Renal cortex interstitium (tissue), 15 donors: ENCODE measurements around the gene ZSCAN5A. TPM values are rescaled to one million over a fixed set of nuclear protein-coding genes. Genes with fewer than 3 reads are reported as not detected.
"Not testable (repeated sequence)": the region's sequence is repeated elsewhere in the genome, so short reads cannot be mapped to it uniquely, and the experiment has no call there.

Experiments used
- DNase-seq, 11 donors: peaks; one replicate each; pipeline ENCODE4 v3.0.0-alpha.2; 2013; ENCODE audit warnings: low read depth in 9 of 11, low spot score in 4 of 11; ENCODE audit errors: extremely low read depth in 1 of 11
- long read RNA-seq, 16 experiments: transcript quantifications; one replicate each; lab custom pipeline, GENCODE V29; 2026
- polyA plus RNA-seq, 3 donors: library from polyadenylated mRNA; unstranded; fragments of 120-200 nt; gene quantifications; one replicate each; pipeline ENCODE4 v1.2.1, GENCODE V29; 2013; ENCODE audit not compliant: insufficient read length in 3 of 3

The ZSCAN5A gene, protein sequence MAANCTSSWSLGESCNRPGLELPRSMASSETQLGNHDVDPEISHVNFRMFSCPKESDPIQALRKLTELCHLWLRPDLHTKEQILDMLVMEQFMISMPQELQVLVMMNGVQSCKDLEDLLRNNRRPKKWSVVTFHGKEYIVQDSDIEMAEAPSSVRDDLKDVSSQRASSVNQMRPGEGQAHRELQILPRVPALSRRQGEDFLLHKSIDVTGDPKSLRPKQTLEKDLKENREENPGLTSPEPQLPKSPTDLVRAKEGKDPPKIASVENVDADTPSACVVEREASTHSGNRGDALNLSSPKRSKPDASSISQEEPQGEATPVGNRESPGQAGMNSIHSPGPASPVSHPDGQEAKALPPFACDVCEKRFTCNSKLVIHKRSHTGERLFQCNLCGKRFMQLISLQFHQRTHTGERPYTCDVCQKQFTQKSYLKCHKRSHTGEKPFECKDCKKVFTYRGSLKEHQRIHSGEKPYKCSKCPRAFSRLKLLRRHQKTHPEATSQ
- 10 to 100 TPM; 14.7 to 17.2 (median 17.0) TPM for polyA plus RNA-seq
- long read RNA-seq, donor 1, result 0 reads
- long read RNA-seq, donor 2, partial matches to known transcripts, result 0 of 1 reads
- long read RNA-seq, donor 2, other reads (novel, unspliced or antisense), result 0 of 1 reads
- long read RNA-seq, donor 3, partial matches to known transcripts, result 0 of 1 reads
- long read RNA-seq, donor 3, other reads (novel, unspliced or antisense), result 0 of 1 reads
- long read RNA-seq, donor 4, partial matches to known transcripts, result 0 of 1 reads
- long read RNA-seq, donor 4, other reads (novel, unspliced or antisense), result 0 of 1 reads
- long read RNA-seq, donor 5, partial matches to known transcripts, result 0 of 29 reads
- long read RNA-seq, donor 5, other reads (novel, unspliced or antisense), result 24 of 29 reads
- long read RNA-seq, donor 6, partial matches to known transcripts, result 0 of 1 reads
- long read RNA-seq, donor 6, other reads (novel, unspliced or antisense), result 0 of 1 reads
- long read RNA-seq, donor 7, partial matches to known transcripts, result 0 of 2 reads
- long read RNA-seq, donor 7, other reads (novel, unspliced or antisense), result 0 of 2 reads
- long read RNA-seq, donor 8, partial matches to known transcripts, result 0 of 3 reads
- long read RNA-seq, donor 8, other reads (novel, unspliced or antisense), result 0 of 3 reads
- long read RNA-seq, donor 9, partial matches to known transcripts, result 0 of 1 reads
- long read RNA-seq, donor 9, other reads (novel, unspliced or antisense), result 0 of 1 reads
- long read RNA-seq, donor 10, partial matches to known transcripts, result 0 of 1 reads
- long read RNA-seq, donor 10, other reads (novel, unspliced or antisense), result 0 of 1 reads
- long read RNA-seq, donor 11, partial matches to known transcripts, result 0 of 1 reads
- long read RNA-seq, donor 11, other reads (novel, unspliced or antisense), result 0 of 1 reads
- long read RNA-seq, donor 12, result 0 reads
- long read RNA-seq, donor 13, partial matches to known transcripts, result 0 of 2 reads
- long read RNA-seq, donor 13, other reads (novel, unspliced or antisense), result 0 of 2 reads
- long read RNA-seq, donor 14, partial matches to known transcripts, result 0 of 14 reads
- long read RNA-seq, donor 14, other reads (novel, unspliced or antisense), result 14 of 14 reads
- long read RNA-seq, donor 15, partial matches to known transcripts, result 0 of 1 reads
- long read RNA-seq, donor 15, other reads (novel, unspliced or antisense), result 0 of 1 reads
- long read RNA-seq, donor 16, partial matches to known transcripts, result 0 of 2 reads
- long read RNA-seq, donor 16, other reads (novel, unspliced or antisense), result 0 of 2 reads

DNA sequence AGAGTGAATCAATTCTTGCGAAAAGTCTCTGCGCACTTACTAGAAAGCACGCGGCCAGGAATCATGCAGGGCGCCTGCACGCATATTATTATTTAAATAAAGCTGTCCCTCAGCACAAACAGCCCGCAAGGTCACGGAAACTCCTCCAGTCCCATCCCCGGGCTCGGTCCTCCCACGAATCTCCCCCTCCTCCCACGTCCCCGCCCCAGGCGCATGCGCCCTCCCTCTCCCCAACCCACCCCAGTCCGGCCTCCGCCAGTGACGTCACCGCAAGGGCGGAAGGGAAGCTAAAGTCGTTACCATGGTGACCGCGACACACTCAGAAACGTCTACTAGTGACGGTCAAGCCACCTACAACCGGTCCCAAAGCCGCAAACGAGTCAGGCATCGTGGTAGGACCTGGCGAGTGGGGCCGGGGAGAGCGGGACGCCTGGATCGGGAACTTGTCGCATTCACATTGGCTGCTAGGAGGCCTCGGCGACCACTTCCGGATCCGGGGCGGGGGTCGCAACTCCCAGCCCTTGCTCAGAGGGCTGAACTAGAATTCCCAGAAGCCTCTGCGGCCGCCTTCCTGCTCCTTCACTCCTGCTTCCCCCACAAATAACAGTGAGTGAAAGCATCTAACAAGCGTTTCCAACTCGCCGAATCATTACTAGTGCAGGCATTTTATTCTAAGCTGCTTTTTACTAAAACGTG, at the start of gene ZSCAN5A:
TSS of gene ZSCAN5A (minus strand) at position 459 of the 696 bp plus-strand sequence. CDS start 89,793 bp downstream, outside the sequence.
- peak; percentile 91 to 99 (median 95) for DNase-seq

DNA sequence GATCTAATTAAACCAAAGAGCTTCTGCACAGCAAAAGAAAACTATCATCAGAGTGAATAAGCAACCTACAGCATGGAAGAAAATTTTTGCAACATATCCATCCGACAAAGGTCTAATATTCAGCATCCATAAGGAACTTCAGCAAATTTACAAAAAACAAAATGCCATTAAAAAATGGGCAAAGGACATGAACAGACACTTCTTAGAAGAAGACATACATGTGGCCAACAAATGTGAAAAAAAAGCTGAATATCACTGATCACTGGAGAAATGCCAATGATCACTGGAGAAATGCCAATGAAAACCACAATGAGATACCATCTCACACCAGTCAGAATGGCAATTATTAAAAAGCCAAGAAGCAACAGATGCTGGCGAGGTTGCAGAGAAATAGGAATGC, 46.2 kb upstream of the ZSCAN5A start:
- DNase-seq, result no peak

DNA sequence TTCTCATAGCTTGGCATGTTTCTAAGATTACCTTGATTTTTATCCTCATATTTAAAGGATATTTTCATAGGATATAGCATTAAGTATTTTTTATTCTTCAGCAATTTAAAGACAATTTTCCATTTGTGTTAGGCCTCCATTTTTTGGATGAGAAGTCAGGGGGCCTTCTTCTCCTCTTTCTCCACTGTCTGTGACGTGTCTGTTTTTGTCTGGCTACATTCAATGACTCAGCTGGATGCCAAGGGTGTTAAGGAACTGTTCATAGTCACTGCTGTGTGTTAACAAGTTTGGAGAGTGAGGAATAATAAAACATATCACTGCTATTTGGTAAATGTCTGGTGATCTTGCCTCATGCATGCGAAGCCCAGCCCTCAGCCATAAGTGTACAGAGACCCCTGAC, 42.3 kb upstream of the ZSCAN5A start:
- no peak for DNase-seq

DNA sequence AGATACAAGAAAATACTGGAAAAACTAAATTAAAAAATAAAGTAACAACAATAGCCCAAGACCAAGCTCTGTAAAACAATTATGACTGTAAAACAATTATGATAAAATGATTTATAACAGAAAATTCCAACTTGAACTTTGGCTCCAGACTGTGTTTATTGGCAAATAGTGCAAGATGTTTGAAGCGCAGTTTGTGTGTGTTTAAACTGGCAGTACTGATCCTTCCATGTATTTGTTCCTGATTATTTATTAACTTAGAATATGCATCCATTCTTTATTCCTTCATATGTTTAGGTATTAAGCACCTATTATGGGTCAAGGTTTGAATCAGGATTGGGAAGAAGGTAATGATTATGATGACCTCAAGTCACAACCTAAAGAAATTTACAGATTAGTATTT, 40.9 kb upstream of the ZSCAN5A start:
- no peak for DNase-seq

DNA sequence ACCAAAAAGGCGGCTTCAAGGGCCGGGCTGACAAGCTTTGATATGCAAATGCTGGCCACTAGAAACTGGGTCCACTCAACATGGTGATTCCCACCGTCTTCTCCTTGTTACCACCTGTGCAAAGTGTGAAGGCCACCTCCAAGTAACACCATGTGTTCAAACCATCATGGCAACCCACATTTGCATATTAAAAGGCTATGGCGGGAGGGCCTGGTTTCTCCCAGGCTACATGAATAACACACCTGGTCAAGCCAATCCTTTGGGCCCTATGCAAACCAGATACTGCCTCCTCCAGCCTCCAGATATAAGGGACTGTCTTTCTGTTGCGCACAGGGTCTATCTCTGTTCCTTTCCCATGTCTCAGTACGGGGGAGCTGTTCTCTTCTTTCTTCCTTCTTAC, 36.6 kb upstream of the ZSCAN5A start:
- DNase-seq, result no peak

DNA sequence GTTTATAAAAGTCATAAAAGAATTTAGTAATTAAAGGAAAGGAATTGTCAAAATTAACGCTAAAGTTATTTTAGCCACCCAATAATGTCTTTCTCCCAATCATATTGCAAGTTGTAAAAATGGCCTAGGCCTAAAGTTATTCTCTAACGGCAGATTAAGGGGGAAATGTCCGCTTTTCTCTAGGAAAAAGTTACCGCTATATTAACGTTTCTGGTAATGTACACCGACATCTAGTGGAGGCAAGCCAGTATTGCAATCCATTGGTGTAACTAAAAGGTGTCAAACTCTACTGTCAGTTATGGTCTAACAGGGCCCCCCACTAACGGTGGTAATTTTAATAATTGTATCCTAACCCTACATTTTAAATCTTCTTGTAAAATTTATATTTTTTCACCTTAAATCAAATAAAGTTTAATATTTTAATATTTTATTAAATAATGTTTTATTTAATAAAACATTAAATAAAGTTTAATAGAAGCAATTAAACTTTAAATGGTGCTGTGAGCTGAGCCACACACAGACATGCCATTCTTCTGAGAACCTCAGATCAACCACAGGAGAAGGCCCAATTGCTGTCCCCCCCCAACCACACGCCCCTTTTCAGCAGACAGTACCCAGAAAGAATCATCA, 35.9 kb upstream of the ZSCAN5A start:
- peak in 10 of 11 donors; percentile 33 to 70 (median 47) for DNase-seq

DNA sequence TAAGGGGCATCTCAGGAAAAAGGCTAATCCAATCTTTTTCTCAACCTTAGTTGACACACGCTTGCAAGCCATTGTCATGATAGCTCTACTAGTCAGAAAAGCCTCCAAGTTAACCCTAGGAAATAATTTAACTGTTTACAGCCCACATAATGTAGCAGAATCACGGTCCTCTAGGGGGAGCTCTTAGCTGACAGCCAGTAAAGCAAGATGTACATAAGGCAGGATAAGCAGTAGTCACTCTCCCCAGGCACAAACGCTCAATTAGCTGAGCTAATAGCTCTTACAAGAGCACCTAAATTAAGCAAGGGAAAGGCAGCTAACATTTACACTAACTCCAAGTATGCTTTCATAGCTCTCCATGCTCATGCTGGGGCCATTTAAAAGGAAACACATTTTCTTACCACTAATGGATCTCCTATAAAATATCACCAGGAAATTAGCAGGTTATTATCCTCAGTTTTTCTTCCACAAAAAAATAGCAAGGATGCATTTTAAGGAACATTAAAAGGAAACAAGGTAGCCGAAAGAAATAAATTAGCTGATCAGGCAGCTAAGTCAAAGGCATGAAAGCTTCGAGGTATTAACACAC, 33.7 kb upstream of the ZSCAN5A start:
- no peak for DNase-seq

DNA sequence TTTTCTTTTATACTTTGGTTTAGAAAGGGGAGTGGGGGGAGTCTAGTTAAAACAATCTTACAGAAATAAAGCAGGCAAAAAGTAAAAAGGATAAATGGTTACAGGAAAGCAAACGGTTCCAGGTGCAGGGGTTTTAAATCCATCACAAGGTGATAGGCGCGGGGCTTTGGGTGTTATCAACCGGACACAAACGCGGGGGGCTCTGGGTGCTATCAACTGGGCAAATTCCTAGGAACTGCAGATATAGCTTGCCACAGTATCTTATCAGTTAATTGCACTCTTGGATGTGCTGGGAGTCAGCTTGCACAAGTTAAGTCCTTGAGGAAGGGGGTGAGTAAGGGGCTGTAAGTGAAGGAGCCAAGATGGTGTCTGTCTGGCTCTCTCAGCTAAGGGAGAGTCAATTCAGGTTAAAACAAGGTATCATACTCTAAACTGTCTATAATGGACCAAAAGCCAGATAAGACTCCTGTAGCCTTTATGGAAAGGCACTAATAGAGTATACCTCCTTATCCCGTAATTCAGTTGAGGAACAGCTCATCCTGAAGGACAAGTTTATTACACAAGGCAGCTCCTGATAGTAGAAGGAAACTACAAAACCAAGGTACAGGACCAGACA, 32.6 kb upstream of the ZSCAN5A start:
- DNase-seq, result no peak

DNA sequence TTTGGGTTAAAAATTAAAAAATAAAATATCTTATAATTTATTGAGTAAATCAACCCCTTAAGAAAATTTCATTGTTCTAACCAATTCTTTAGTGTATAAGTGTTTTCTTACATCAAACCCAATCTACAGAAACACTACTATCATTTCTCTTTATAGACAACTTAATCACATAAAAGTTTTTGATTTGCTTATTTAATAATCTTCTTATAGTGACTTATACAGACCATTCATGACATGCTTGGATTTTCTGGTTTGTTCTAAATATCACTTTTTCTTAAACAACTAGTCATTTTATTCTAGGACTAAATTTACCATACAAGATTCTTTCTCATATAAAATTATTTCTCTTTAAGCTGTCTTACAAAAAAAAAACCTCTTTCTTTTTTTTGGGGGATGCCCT, 27.3 kb upstream of the ZSCAN5A start:
- DNase-seq, result no peak

DNA sequence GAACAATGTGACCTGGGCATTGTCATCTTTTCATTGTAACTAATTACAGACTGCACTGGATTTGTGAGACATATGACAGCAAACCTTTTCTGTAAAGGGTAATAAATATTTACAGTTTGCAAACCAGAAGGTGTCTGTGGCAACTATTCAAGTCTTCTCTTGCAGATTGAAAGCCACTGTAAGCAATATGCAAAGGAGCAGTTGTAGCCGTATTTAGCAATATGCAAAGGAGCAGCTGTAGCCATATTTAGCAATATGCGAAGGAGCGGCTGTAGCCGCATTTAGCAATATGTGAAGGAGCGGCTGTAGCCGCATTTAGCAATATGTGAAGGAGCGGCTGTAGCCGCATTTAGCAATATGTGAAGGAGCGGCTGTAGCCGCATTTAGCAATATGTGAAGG, 24.4 kb upstream of the ZSCAN5A start:
- DNase-seq, result not testable (repeated sequence)

DNA sequence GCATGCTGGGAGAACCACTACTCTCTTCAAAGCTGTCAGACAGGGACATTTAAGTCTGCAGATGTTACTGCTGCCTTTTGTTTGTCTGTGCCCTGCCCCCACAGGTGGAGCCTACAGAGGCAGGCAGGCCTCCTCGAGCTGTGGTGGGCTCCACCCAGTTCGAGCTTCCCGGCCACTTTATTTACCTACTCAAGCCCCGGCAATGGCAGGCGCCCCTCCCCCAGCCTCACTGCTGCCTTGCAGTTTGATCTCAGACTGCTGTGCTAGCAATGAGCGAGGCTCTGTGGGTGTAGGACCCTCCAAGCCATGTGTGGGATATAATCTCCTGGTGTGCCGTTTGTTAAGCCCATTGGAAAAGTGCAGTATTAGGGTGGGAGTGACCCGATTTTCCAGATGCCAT, 22.4 kb upstream of the ZSCAN5A start:
- DNase-seq, result not testable (repeated sequence)

DNA sequence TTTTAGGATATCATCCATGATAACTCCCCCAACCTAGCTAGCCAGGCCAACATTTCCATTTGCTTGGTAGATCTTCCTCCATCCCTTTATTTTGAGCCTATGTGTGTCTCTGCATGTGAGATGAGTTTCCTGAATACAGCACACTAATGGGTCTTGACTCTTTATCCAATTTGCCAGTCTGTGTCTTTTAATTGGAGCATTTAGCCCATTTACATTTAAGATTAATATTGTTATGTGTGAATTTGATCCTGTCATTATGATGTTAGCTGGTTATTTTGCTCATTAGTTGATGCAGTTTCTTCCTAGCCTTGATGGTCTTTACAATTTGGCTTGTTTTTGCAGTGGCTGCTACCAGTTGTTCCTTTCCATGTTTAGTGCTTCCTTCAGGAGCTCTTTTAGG, 20.7 kb upstream of the ZSCAN5A start:
- not testable (repeated sequence) for DNase-seq

DNA sequence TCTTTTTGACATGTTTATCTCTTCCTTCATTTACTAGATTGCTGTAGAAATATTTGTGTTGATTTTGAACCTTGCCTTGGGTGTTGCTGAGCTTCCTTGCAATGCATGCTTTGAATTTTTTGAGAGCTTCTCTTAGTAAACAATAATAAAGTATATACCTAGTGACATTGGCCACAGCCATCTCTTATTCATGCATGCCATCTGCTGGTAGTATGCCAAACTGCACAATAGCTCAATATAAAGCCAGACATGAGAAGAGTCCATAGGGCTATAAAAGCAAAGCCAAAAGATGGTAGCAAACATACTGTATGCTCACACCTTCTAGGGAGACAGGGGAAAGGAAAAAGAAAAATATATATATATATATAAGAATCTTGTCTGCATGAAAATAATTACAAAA, 18.9 kb upstream of the ZSCAN5A start:
- DNase-seq, result peak in 2 of 11 donors; percentile 17 to 45

DNA sequence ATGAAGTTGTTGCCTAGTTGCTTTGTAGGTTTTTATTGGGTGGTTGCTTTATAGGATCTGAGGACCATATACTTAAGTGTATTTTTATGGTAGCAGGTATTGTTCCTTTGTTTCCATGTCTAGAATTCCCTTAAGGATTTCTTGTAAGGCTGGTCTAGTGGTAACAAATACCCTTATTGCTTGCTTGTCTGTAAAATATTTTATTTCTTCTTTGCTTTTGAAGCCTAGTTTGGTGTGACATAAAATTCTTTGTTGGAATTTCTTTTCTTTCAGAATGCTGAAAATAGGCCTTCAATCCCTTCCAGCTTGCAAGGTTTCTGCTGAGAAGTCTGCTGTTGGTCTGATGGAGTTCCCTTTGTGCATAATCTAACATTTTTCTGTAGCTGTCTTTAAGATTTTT, 18.1 kb upstream of the ZSCAN5A start:
- DNase-seq, result no peak

DNA sequence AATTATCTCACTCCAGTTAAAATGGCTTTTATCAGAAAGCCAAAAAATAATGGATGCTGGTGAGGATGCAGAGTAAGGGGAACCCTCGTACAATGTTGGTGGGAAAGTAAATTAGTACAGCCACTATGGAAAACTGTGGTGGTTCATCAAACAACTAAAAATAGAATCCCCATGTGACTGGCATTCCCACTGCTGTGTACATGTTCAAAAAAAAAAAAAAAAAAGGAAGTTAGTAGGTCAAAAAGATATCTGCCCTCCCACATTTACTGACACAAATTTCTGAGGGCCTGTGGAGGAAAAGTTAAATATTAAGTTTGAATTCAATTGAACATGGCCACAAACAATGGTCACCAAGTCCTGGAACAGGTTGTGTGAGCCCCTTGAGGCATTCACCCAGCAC, 9.8 kb upstream of the ZSCAN5A start:
- DNase-seq, result no peak

DNA sequence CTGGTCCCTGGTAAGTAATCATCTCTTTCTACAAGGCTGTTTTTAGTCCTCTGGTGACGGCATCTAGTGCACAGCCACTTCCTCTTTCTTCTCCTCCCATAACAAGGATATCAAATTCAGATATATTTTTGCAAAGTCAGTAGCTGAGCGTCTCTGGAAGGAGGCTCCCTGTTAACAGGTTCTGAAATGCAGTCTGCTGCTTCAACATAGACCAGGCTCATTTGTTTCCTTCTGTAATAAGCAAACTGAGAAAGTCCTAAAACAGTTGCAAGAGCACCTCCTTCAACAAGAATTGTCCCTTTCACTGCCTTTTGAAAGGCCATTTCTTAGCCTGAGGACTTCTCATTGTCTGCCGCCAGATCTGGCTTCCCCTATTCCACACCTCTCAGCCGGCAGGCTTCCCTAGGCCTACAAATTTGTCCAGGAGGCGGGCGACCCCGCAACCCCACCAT, 7.4 kb upstream of the ZSCAN5A start:
- DNase-seq, result no peak
